Ammon's horn (tissue), 1 donor: ENCODE data around the gene STIM1.
"Not testable (repeated sequence)": the region's sequence is repeated elsewhere in the genome, so short reads cannot be mapped to it uniquely, and the experiment has no call there.

Experiments
- DNase-seq: peaks from one replicate; pipeline ENCODE4 v3.0.0-alpha.2; 2016; ENCODE audit warnings: low spot score

Gene STIM1

GRCh38 chr11:3983101-3983500, 127.6 kb downstream of the STIM1 start:
- DNase-seq = no peak

GRCh38 chr11:3984896-3985295, 129.4 kb downstream of the STIM1 start:
- DNase-seq = peak; percentile 68

- no peak for DNase-seq
Measured at GRCh38 chr11:3985631-3986030, 130.2 kb downstream of the STIM1 start.

GRCh38 chr11:3986301-3986700, 130.8 kb downstream of the STIM1 start:
- DNase-seq = no peak

- no peak for DNase-seq
Measured at GRCh38 chr11:3989276-3989920, 133.9 kb downstream of the STIM1 start.

GRCh38 chr11:3989921-3990290, 134.4 kb downstream of the STIM1 start:
- no peak for DNase-seq

GRCh38 chr11:3990406-3990805, 134.9 kb downstream of the STIM1 start:
- DNase-seq = no peak

GRCh38 chr11:3992964-3993363, 137.5 kb downstream of the STIM1 start:
- no peak for DNase-seq

GRCh38 chr11:3994030-3994640, 138.7 kb downstream of the STIM1 start:
- DNase-seq = no peak

- no peak for DNase-seq
Measured at GRCh38 chr11:3995307-3995706, 139.8 kb downstream of the STIM1 start.

- DNase-seq = no peak
Measured at GRCh38 chr11:3995949-3996554, 140.6 kb downstream of the STIM1 start.

- no peak for DNase-seq
Measured at GRCh38 chr11:3996651-3997050, 141.2 kb downstream of the STIM1 start.

GRCh38 chr11:4004753-4005152, 149.3 kb downstream of the STIM1 start:
- DNase-seq = not testable (repeated sequence)

- DNase-seq = no peak
Measured at GRCh38 chr11:4006946-4007680, 151.6 kb downstream of the STIM1 start.

GRCh38 chr11:4008116-4008515, 152.7 kb downstream of the STIM1 start:
- DNase-seq = no peak

GRCh38 chr11:4016602-4017001, 161.1 kb downstream of the STIM1 start:
- not testable (repeated sequence) for DNase-seq

GRCh38 chr11:4017129-4017528, 161.7 kb downstream of the STIM1 start:
- DNase-seq = no peak

GRCh38 chr11:4018641-4019040, 163.2 kb downstream of the STIM1 start:
- no peak for DNase-seq

- no peak for DNase-seq
Measured at GRCh38 chr11:4019891-4020290, 164.4 kb downstream of the STIM1 start.

GRCh38 chr11:4022669-4023068, 167.2 kb downstream of the STIM1 start:
- DNase-seq = no peak

- DNase-seq = no peak
Measured at GRCh38 chr11:4025248-4025966, 169.9 kb downstream of the STIM1 start.

GRCh38 chr11:4025967-4026324, 170.5 kb downstream of the STIM1 start:
- no peak for DNase-seq
